ENCODE measurements around the gene AMPH.

AMPH gene

GRCh38 chr7:38568497-38568896 lies 62.7 kb downstream of the AMPH start:
- H3K27ac ChIP-seq, result no peak overlapping the region
- H3K36me3 ChIP-seq (ENCODE audit: insufficient read depth, low read length), result no peaks in the 10 kb centered on the region
- TF ChIP-seq EZH2 (IDR thresholded peaks at IDR 0.05), result no peak
- TF ChIP-seq FOXP2 (optimal IDR thresholded peaks at IDR 0.05; ENCODE audit: control extremely low read depth, extremely low read length, insufficient read depth), result no peak
- TF ChIP-seq POLR2AphosphoS5 (IDR thresholded peaks at IDR 0.05; ENCODE audit: borderline replicate concordance, low read depth, low read length), result no peak
- H3K9me3 ChIP-seq (ENCODE audit: low read depth, low read length), result no peaks in the 10 kb centered on the region
- no peak overlapping the region for H3K9ac ChIP-seq (ENCODE audit: insufficient read length)
- no peak overlapping the region for H3K4me3 ChIP-seq
- DNase-seq (ENCODE audit: low read depth, low spot score), result no peak

DNA sequence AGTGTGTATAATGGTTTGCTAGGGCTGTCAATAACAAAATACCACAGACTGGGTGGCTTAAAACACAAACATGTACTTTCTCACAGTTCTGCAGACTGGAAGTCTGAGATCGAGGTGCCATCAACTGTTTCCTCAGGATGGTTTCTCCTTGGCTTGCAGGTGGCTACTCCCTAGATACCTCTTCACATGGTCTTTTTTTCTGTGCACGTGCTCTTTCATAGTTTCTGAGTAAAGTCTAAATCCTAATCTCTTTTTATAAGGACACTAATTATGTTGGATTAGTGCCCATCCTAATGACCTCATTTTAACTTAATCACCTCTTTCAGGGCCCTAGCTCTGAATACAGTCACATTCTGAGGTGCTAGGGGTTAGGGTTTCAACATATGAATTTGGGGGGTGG lies 65.9 kb downstream of the AMPH start:
- DNase-seq (ENCODE audit: low read depth, low spot score), result no peak
- TF ChIP-seq POLR2AphosphoS5 (IDR thresholded peaks at IDR 0.05; ENCODE audit: borderline replicate concordance, low read depth, low read length) (no peak), FOXP2 (optimal IDR thresholded peaks at IDR 0.05; ENCODE audit: control extremely low read depth, extremely low read length, insufficient read depth) (no peak), EZH2 (IDR thresholded peaks at IDR 0.05) (no peak)
- Histone ChIP-seq H3K4me3 (no peak overlapping the region), H3K36me3 (ENCODE audit: insufficient read depth, low read length) (no peaks in the 10 kb centered on the region), H3K9me3 (ENCODE audit: low read depth, low read length) (no peaks in the 10 kb centered on the region), H3K27ac (no peak overlapping the region), H3K9ac (ENCODE audit: insufficient read length) (no peak overlapping the region)

GRCh38 chr7:38563741-38564140 lies 67.4 kb downstream of the AMPH start:
- Histone ChIP-seq H3K9ac (ENCODE audit: insufficient read length) (no peak overlapping the region), H3K4me3 (no peak overlapping the region), H3K36me3 (ENCODE audit: insufficient read depth, low read length) (no peaks in the 10 kb centered on the region), H3K27ac (no peak overlapping the region), H3K9me3 (ENCODE audit: low read depth, low read length) (no peaks in the 10 kb centered on the region)
- DNase-seq (ENCODE audit: low read depth, low spot score), result no peak
- no peak for TF ChIP-seq EZH2 (IDR thresholded peaks at IDR 0.05)
- TF ChIP-seq FOXP2 (optimal IDR thresholded peaks at IDR 0.05; ENCODE audit: control extremely low read depth, extremely low read length, insufficient read depth), result no peak
- no peak for TF ChIP-seq POLR2AphosphoS5 (IDR thresholded peaks at IDR 0.05; ENCODE audit: borderline replicate concordance, low read depth, low read length)

DNA sequence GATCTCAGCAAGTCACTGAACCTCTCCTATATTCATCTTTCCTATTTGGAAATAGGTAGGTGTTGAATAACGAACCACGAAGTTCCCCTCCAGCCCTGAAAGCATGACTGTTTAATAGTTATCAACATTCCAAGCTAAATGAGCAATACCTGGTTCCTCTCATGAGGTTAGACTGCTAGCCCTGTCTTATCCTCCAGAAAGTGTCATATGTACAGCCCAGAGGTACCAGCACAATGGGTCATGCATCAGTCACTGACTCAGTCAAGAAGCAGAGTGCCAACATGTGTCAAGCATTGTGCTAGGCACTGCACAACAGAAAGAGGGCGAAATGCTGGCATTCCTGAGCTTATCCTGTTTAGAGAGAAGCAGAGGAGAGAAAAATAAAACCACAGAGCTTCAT lies 70.0 kb downstream of the AMPH start:
- H3K9me3 ChIP-seq (ENCODE audit: low read depth, low read length), result no peaks in the 10 kb centered on the region
- no peaks in the 10 kb centered on the region for H3K36me3 ChIP-seq (ENCODE audit: insufficient read depth, low read length)
- H3K9ac ChIP-seq (ENCODE audit: insufficient read length), result no peak overlapping the region
- no peak for TF ChIP-seq POLR2AphosphoS5 (IDR thresholded peaks at IDR 0.05; ENCODE audit: borderline replicate concordance, low read depth, low read length)
- H3K4me3 ChIP-seq, result no peak overlapping the region
- no peak overlapping the region for H3K27ac ChIP-seq
- no peak for DNase-seq (ENCODE audit: low read depth, low spot score)

DNA sequence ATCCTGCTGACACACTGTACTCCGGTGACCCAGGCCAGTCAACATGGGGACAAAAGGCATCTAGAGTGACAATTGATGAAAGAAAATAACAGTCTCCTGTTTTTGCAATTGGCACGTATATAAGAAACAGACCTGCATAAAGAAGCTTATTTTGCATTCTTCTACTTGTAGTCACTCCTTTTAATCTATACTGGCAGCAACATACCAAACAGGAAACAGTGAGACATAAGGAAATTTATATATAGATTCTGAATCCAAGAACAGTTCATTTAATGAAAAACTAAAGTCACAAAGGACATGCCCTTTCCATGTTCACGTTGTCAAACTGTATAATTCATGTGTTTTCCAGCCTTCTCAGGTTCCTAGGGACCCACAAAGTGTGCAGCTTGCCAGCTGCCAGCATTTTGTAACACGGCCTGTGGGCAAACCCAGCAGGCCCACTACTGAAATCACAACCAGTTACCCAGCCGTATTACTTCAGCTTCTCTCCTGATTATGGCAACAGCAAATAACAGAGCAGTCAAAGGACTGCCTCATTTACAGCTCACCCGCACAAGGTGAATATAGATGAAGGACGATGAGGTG lies 72.3 kb downstream of the AMPH start:
- no peak for DNase-seq (ENCODE audit: low read depth, low spot score)
- TF ChIP-seq EZH2 (IDR thresholded peaks at IDR 0.05) (no peak), POLR2AphosphoS5 (IDR thresholded peaks at IDR 0.05; ENCODE audit: borderline replicate concordance, low read depth, low read length) (no peak), FOXP2 (optimal IDR thresholded peaks at IDR 0.05; ENCODE audit: control extremely low read depth, extremely low read length, insufficient read depth) (no peak)
- Histone ChIP-seq H3K9me3 (ENCODE audit: low read depth, low read length) (no peaks in the 10 kb centered on the region), H3K9ac (ENCODE audit: insufficient read length) (no peak overlapping the region), H3K27ac (no peak overlapping the region), H3K36me3 (ENCODE audit: insufficient read depth, low read length) (no peaks in the 10 kb centered on the region), H3K4me3 (no peak overlapping the region)

DNA sequence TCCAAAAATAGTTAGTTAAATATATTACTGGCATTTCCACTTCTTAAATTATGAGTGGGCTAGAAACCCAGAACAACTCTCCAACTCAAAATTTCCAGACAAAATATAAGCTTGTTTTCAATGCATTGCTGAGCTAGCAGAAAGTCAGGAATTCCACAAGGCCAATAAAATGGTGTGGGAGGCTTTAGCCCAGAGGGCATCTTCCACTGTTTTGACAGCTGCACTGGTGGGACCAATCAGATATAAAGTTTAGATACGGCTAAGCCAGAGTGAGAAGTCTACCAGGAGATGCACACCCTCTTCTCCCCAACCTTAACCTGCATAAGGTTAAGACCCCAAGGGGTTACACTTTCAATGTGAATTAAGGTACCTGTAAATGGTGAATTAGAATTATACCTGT lies 76.6 kb downstream of the AMPH start:
- TF ChIP-seq POLR2AphosphoS5 (IDR thresholded peaks at IDR 0.05; ENCODE audit: borderline replicate concordance, low read depth, low read length), result no peak
- TF ChIP-seq EZH2 (IDR thresholded peaks at IDR 0.05), result no peak
- TF ChIP-seq FOXP2 (optimal IDR thresholded peaks at IDR 0.05; ENCODE audit: control extremely low read depth, extremely low read length, insufficient read depth), result no peak
- Histone ChIP-seq H3K9me3 (ENCODE audit: low read depth, low read length) (no peaks in the 10 kb centered on the region), H3K9ac (ENCODE audit: insufficient read length) (no peak overlapping the region), H3K36me3 (ENCODE audit: insufficient read depth, low read length) (no peaks in the 10 kb centered on the region), H3K4me3 (no peak overlapping the region), H3K27ac (no peak overlapping the region)
- no peak for DNase-seq (ENCODE audit: low read depth, low spot score)

DNA sequence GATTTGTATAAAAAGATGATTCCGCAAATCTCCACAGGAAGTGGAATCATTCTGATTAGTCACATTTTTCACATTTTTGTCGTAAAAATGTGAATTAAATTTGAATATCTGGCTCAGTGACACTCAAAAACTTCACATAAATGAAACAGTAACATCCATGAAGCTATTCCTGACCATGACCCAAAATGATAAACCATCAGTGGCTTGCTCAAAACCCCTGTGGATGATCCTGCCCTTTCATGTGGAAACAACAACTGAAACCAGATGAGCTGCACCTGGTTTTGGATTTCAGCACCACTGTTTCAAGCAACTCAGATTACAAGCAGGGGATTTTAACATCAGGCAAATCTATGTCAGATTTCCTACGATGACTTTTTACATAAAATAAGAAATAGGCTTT lies 80.3 kb downstream of the AMPH start:
- H3K9me3 ChIP-seq (ENCODE audit: low read depth, low read length), result no peaks in the 10 kb centered on the region
- H3K27ac ChIP-seq, result no peak overlapping the region
- H3K9ac ChIP-seq (ENCODE audit: insufficient read length), result no peak overlapping the region
- H3K36me3 ChIP-seq (ENCODE audit: insufficient read depth, low read length), result no peaks in the 10 kb centered on the region
- DNase-seq (ENCODE audit: low read depth, low spot score), result no peak
- no peak overlapping the region for H3K4me3 ChIP-seq
- TF ChIP-seq FOXP2 (optimal IDR thresholded peaks at IDR 0.05; ENCODE audit: control extremely low read depth, extremely low read length, insufficient read depth) (no peak), POLR2AphosphoS5 (IDR thresholded peaks at IDR 0.05; ENCODE audit: borderline replicate concordance, low read depth, low read length) (no peak), EZH2 (IDR thresholded peaks at IDR 0.05) (no peak)

DNA sequence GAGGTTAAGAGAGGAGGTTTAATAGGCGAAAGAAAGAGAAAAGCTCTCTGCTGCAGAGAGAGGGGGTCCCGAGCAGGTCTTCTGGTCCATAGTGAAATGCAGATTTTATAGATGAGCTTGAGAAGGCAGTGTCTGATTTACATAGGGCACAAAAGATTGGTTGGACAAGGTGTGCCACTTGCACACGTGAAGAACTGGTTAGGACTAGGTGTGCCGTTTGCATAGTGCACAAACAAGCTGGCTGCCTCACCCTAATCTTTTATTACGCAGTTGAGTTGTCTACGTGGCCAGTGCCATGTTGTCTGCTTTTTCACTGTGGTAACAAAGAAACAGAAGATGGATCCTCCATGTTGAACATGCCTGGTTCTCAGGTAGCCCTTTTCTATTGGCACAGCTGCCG lies 82.6 kb downstream of the AMPH start:
- TF ChIP-seq EZH2 (IDR thresholded peaks at IDR 0.05), result no peak
- no peak for TF ChIP-seq POLR2AphosphoS5 (IDR thresholded peaks at IDR 0.05; ENCODE audit: borderline replicate concordance, low read depth, low read length)
- no peak for TF ChIP-seq FOXP2 (optimal IDR thresholded peaks at IDR 0.05; ENCODE audit: control extremely low read depth, extremely low read length, insufficient read depth)

GRCh38 chr7:38546763-38547162 lies 84.4 kb downstream of the AMPH start:
- H3K27ac ChIP-seq, result no peak overlapping the region
- DNase-seq (ENCODE audit: low read depth, low spot score), result no peak
- no peak overlapping the region for H3K4me3 ChIP-seq
- no peaks in the 10 kb centered on the region for H3K9me3 ChIP-seq (ENCODE audit: low read depth, low read length)
- TF ChIP-seq POLR2AphosphoS5 (IDR thresholded peaks at IDR 0.05; ENCODE audit: borderline replicate concordance, low read depth, low read length) (no peak), FOXP2 (optimal IDR thresholded peaks at IDR 0.05; ENCODE audit: control extremely low read depth, extremely low read length, insufficient read depth) (no peak), EZH2 (IDR thresholded peaks at IDR 0.05) (no peak)
- no peaks in the 10 kb centered on the region for H3K36me3 ChIP-seq (ENCODE audit: insufficient read depth, low read length)
- no peak overlapping the region for H3K9ac ChIP-seq (ENCODE audit: insufficient read length)

More for the DNA sequence above, 82.6 kb downstream of the AMPH start:
- Histone ChIP-seq H3K27ac (no peak overlapping the region), H3K4me3 (no peak overlapping the region), H3K36me3 (ENCODE audit: insufficient read depth, low read length) (no peaks in the 10 kb centered on the region), H3K9me3 (ENCODE audit: low read depth, low read length) (no peaks in the 10 kb centered on the region), H3K9ac (ENCODE audit: insufficient read length) (no peak overlapping the region)
- no peak for DNase-seq (ENCODE audit: low read depth, low spot score)

All from SK-N-MC (cell line).